HG02763 (cell line): Measurements from ENCODE around the gene FAM200B.

Experiments used
- ATAC-seq: cut with Tn5 transposase; IDR thresholded peaks from one replicate; pipeline ENCODE4 v1.9.1; 2021; ENCODE audit warnings: mild to moderate bottlenecking, moderate library complexity; ENCODE audit not compliant: unreplicated experiment

FAM200B gene

DNA sequence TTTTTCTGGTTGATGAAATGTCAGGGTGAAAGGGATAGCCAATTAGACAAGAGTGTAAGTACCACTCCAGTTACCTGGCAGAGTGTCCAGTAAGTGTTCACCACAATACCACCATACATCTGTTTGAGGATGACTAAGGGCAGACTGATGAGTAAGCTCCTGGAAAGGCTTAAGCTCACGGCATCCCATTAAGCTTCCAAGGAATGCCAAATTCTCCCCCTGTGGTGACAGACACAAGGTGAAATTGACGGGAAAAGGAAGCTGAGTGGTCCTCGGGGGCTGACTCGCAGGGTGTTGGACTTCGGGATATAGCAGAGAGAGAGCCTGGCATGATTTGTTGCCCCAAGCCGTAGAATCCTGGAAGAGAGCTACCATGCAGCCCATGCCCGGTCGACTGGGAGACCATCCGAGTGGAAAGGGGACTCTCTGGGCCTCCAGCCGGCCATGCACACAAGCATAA, 13.6 kb downstream of the FAM200B start:
- ATAC-seq, result no peak

DNA sequence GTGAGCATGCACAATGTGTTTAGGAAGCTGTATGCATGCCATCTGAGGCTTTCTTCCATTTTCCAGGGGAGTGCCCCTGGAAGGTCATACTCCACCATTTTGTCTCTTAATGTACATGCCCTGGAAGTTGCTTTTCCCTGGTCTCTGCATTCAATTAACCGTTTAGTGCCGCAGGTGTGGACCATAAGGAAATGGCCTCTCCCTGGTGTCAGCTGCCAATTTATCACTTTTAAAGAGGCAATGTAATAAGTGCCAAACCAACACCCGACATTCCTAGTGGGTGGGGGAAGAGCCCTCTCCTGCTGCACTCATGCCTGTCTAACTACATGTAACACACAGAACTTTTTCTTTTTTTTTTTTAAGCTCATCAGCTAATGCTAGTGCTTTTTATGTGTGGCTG, 14.1 kb downstream of the FAM200B start:
- ATAC-seq, result no peak

DNA sequence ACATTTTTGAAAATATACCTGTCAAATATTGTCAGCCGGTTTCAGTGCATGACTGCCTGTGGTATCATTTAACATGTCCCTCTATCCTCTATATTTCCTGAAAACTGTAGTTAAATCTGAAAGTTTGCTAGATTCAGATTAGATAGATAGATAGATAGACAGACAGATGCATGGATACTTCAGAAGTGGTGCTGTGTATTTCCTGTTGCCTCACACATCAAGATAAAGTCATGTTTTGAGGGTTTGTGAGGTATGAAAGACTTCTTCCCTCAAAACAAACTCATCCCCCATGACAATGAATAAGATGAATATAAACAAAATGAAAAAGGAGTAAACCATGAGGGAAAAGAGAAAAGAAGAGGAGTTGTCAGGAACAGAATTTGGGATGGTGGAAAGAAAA, 15.2 kb downstream of the FAM200B start:
- ATAC-seq, result no peak

DNA sequence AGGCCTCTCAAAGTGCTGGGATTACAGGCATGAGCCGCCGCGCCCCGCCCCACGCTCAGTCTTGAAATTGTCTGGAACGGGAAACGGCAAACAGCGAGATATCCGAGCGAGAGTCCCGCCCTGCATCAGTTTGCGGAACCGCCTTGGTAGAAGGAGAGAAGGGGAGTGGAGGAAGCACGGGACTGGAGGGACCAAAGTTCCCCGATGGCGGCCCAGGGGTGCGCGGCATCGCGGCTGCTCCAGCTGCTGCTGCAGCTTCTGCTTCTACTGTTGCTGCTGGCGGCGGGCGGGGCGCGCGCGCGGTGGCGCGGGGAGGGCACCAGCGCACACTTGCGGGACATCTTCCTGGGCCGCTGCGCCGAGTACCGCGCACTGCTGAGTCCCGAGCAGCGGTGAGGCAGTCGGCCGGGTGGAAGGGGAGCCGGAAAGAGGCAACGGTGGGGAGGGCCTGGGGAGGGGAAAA, 21.3 kb downstream of the FAM200B start, which contains the start of gene BST1:
BST1 (plus strand) TSS at position 125 of the 463 bp plus-strand sequence; CDS start at position 205, 80 bp downstream.
- ATAC-seq, result no peak

DNA sequence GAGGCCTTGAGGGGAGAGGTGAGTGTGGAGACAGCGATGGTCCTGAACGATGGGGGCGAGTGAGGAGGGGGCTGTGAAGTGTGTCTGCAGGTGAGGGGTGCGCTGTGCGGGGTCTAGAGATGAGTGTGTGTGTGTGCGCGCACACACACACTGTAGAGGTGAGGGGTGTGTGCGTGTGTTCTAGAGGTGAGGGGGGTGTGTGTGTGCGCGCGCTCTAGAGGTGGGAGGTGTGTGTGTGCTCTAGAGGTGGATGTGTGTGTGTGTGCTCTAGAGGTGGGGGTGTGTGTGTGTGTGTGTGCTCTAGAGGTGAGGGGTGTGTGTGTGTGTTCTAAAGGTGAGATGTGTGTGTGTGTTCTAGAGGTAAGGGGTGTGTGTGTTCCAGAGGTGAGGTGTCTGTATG, 21.8 kb downstream of the FAM200B start:
- ATAC-seq, result no peak

DNA sequence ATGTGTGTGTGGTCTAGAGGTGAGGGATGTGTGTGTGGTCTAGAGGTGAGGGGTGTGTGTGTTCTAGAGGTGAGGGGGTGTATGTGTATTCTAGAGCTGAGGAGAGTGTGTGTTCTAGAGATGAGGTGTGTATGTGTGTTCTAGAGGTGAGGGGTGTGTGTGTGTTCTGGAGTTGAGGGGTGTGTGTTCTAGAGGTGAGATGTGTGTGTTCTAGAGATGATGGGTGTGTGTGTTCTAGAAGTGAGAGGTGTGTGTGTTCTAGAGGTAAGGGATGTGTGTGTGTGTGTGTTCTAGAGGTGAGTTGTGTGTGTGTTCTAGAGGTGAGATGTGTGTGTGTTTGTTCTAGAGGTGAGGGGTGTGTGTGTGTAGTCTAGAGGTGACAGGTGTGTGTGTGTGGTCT, 22.5 kb downstream of the FAM200B start:
- no peak for ATAC-seq

DNA sequence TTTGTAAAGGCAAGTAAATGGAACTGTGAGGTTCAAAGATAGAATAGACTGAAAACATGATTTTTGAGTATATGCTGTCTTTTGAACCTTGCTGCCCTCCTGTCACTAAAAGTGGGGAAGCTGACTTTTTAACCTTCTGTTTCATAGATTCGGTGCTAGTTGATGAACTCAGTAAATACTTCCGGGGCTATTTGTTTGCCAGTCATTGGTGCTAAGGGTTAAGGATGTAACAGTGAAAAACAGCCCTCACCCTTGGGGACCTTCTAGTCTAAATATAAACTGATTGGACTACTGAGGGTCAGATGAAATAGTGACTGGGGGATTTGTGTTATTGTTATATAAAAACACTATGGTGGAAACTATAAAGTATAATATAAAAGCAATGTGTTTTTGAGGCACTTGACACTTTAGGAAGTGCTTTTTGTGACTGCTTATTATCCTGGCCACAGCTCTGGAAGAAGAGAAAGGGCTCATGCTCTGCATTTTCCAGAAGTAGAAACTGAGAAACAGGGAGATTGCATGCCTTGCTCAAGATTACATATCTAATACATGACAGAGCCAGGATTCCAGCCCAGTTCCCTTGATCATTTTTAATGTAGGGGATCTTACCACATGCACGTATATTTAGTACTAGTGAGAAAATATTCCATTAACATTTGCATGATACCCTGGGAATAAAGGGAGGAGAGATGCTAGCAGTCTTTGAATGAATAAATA, 25.2 kb downstream of the FAM200B start:
- ATAC-seq, result no peak

DNA sequence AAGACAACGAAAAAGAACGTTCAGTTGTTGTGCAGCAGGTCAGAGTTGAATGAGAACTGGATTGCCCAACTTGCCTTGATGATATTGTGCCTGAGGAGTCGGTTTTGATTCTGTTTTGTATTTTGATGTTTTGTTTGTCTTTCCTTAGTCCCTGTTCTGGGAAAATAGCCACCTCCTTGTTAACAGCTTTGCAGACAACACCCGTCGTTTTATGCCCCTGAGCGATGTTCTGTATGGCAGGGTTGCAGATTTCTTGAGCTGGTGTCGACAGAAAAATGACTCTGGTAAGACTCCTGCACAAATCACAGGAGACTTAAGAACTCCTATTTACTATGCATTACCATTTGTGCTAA, 25.7 kb downstream of the FAM200B start:
- ATAC-seq, result no peak

DNA sequence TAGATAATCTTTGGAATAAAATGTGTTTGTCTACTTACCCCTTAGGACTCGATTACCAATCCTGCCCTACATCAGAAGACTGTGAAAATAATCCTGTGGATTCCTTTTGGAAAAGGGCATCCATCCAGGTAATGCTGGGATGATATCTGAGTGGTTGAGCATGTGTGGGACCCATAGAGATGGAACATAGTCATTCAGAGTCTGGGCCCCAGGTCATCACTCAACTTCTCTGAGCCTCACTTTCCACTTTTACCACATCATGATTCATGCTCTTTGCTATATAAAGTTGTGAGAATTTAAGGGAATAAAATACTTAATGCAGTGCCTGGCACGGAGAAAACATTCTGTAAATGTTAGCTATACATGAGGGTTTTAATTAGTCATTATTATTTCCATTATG, 30.1 kb downstream of the FAM200B start:
- ATAC-seq, result no peak

DNA sequence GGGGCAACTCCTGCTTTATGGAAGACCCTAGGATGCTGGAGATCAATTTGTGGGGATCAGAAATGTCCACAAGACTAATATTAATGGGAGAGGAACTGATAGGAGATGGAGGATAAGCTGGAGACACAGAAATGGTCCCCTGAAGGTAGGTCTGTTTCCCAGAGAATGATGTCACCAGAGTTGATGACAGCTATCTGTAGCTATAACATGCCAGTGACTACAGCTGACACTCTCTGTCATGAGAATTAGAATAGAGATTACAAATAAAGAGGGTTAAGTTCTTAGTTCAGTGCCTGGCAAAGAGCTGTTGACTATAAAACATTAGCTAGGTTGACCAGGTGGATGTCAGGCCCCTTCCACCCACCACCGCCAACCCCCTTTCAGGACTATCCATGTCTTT, 30.6 kb downstream of the FAM200B start:
- ATAC-seq, result no peak

DNA sequence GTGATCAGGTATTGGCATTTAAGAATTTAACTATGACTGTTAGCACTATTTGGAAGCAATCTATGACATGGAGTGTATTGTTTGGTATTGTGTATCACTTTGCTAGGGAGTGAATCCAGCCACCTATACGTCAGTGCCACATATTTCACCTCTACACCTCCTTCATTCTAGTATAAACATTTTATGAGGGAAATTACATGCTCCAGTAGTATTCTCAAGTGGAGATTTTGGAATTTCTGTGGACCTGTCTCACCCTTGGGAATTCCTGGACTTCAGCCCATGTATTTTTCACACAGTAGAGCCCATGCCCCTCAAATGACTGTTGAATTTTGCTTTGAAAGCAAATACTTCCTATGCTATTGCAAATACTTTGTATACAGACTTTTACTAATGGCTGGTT, 32.5 kb downstream of the FAM200B start:
- no peak for ATAC-seq

DNA sequence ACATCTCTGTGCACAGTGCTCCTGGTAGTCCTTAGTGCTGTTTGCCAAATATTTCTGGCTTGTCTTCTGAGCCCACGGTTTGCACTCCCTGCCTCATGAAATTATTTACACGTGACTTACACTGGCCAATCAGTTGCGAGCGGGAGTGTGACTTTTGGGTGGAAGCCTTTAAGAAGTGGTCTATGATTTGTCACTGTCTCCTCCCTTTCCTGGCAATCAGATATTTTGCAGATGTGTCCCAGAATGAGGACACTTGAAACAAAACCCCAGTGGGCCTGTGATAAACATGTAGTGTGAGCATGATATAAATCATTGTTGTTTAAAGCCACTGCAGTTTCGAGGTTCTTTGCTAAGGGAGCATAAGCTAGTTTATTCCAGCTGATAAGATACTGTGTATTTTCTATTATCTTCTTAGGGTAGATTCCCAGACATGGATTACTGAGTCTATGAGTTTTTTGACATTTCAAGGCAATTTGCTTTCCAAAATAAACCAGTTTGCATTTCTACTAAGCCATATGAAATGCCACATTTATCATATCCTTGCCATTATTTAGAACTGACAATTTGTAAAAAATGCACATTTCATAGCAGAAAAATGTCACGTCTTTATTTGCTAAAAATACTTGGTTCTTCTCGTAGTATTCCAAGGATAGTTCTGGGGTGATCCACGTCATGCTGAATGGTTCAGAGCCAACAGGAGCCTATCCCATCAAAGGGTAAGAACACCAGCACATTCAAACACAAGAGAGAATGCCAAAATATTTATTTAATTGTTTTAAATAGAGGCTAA, 33.2 kb downstream of the FAM200B start:
- no peak for ATAC-seq

DNA sequence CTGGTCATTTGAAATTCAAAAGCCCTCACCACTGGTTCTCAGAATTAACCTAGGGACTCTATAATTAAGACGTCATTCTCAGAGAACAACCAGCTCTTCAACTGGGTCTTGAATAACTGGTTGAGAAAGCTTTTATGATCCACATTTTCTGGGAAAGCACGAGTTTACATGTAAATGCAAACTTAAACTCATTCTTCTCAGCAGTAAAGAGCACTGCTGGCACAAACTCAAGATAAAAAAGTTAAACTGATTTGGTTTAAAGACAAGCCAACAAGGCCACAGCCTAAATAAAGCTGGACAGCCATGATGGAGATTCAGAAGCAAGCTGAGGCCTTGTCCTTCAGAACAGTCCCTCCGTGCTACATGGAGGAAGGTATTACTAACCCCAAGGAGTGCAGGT, 34.5 kb downstream of the FAM200B start:
- no peak for ATAC-seq

DNA sequence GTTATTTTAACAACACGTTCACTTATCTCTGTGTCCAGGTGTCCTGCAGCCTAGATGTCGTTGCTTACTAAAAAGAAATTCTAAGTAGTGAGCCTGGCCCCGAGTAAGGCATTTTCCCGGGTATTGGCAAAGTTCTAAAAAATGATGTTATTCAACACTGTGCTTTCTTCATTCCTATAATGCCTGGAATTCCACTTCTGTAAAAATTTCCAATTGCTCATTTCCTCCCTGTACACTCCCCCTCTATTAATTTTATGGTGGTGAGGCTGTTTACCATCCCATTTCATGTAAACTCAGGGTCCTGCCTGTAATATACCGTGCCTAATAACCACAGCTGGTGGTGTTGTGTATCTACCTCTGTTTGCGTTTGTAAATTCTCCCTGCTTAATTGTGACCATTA, 35.5 kb downstream of the FAM200B start:
- no peak for ATAC-seq

DNA sequence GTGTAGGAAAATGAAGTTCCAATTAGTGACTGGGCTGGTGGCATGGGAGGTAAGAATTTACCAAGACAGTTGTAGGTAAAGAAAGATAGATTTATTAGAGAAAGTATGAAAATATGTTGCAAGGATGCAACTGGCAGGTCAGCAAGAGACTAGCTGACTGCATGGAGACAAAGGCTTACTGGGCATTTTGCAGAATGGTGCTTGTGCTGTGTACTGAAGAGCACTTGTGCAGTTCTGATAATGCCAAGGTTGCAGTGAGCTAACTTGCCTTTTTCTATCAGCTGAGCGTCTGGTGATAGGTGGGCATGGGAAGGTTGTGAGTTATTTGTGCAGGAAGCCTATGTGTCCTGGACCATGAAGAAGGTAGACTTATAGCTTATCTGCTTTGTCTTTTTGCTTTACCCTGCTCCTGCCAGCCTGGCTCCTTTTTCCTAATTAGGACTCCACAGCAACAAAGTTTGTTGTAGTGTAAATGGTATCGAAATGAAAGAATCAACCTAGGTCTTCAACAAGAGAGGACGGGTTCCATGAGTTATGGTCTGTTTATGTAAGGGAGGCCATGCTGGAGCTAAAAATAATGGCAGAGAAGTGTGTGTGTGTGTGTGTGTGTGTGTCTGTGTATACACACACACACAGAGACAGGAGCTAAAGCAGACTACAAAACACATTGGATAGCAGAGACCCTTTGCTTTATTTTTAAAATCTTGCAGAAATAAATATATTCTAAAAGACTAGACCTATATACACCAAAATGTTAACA, 36.2 kb downstream of the FAM200B start:
- ATAC-seq, result no peak

DNA sequence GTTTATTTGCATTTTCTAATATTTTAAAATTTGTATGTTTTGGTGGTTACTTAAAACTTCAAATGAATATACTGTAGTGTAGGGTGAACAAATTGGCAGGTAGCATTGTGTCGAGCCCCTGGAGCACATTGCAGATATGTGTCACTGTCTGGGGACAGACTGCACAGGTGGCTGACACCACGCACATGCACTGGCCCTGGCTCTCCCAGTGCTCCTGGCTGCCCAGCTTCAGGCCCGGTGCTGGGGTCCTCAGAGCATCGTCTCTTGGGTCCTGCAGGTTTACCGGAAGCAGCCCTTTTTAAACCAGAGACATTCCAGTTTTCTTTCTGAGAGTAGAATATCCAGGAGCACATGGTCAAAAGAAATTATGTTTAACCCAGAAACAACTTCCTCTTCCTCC, 36.8 kb downstream of the FAM200B start:
- no peak for ATAC-seq

DNA sequence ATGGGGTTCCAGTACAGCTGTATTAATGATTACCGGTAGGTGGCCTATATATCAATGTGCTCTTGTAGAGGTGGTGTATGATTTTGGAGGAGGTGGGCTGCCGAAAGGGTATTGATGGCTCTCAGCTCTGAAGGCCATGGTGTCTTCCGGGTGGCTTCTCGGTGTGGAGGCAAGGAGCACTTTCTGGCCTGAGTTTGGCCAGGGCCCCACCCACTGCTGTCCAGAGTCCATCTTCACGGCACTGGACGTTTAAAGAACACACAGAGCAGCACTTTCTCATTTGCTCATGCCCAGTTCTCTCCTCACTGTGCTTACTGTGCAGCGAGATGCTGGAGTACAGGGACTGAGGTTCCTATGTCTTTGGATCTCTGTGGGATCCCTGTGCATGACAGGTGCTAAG, 37.3 kb downstream of the FAM200B start:
- no peak for ATAC-seq

DNA sequence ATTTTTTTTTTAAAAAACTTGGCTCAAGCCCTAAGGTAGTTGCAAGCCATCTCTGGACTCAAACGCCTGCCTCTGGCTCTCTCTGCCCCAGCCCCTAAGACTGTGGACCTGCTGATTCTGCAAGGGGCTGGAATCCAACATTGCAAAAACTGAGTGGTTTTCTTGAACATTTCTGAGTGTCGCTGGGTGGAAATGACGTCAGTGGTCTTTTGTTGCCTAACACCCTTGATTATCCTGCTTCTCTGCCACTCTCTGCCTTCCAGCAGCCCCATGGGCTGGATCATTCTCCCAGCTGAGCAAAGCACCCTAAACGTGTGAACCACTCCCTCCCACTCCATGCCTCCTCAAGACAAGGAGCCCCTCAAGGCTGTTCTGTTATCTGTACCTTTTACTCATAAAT, 37.9 kb downstream of the FAM200B start:
- no peak for ATAC-seq

DNA sequence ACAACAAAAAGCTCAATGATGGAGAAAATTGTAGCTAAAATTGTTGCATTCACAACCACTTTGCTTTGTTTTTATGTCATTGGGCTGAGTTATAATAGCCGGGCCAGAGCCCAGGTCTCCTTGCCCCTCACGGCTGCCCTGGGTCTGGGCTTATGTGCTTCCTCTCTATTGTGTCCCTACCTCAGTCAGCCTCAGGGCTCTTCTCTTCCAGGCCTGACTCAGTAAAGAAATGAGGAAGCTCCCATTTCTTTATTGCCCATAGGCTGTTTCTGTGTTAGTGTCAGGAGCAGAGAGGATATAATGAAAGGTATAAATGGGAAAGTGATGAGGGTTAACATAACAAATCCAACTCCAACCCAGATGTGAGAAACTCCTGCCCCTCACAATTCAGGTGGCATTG, 39.2 kb downstream of the FAM200B start:
- no peak for ATAC-seq

DNA sequence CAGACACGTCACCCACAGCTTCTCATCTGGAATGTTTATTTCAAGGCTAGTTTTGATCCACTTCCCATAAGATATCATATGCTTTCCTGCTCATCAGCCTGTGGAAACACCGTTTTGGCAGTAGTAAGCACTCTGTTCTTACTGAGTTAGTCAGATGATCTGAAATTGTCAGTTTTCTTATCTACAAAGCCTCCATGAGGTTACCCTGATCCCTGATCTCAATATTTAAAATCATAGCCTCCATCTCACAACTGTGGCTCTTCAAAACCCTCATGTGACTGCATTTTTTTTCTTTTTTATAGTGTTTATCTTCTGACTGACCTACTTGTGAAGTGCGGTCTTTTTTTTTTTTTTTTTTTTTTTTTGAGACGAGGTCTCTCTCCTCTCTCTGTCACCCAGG, 44.0 kb downstream of the FAM200B start:
- ATAC-seq, result no peak

DNA sequence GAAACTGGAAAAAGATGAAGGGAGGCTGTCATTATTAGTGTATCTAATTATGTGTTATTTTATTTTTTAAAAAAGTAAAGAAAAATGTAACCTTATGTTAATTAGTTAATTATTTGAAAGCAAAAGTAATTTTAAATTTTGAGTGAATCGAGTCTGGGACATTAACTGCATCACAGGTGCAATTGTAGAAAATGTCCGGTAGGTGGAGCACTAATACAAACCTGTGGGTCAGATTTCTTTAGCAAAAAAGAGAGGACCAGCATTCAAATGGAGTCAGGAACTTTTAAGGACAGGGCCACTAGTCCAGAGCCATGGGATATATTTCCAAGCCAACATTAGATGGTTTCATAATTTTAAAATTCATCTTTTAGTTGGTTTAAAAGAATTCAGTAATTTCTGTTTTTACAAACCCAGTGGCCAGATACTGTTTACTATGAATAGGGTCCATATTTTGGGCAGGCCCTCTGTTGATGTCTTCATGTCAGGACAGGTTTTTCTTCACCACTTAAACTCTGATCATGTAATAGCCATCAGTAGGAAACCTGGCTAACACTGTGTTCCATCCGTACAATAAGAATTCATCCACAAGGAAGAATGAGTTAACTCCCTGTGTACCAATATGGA, 48.4 kb downstream of the FAM200B start:
- no peak for ATAC-seq
